SH-SY5Y (cell line): ENCODE measurements around the gene CACUL1.

ENCODE experiments used
- GATA2 ChIP-seq: IDR thresholded peaks from 2 replicates; pipeline ENCODE4 v1.6.1; 2011; ENCODE audit warnings: mild to moderate bottlenecking, low read depth, low read length
- GATA3 ChIP-seq: IDR thresholded peaks from 2 replicates; pipeline ENCODE4 v1.6.1; 2011; ENCODE audit warnings: low read depth, mild to moderate bottlenecking, low read length, moderate library complexity

GRCh38 chr10:118758449-118758848, 3.7 kb upstream of the CACUL1 start:
- TF ChIP-seq GATA2 (no peak), GATA3 (no peak)
